H4 (cell line): Measurements from ENCODE around the gene ZNF445. TPM values are rescaled to one million over a fixed set of nuclear protein-coding genes. Genes with fewer than 3 reads are reported as not detected.
"Not testable (repeated sequence)": the region's sequence is repeated elsewhere in the genome, so short reads cannot be mapped to it uniquely, and the experiment has no call there.

Experiments used
- DNase-seq: peaks from one replicate; pipeline ENCODE4 v3.0.0-alpha.2; 2015; ENCODE audit warnings: low spot score
- total RNA-seq: library from RNA; depleted of rRNA; stranded (reverse); fragments of >200 nt; shearing (Covaris generic); gene quantifications from 2 replicates; pipeline ENCODE4 v1.2.3, GENCODE V29; 2014

Gene ZNF445
- total RNA-seq, 1 experiment from 2014 or later, result 2.0 TPM

DNA sequence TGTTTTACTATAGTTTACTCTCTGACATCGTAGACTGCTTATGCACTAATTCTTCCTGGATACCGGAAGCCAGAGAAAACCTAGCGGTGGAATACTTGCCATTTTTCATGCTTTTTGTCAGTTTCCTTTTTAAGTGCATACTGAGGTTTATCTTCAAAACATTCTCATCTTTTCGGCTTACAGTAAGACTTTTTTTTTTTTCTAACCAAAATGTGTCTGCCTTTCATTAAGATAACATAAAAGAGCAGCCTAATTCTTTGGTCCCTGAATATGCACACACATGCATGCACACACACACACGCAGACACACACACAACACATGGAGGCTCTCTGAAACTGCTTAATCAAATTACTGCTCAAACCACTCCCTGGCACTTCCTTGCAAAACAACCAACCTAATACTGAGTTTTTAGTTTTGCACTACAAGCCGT lies 1.3 kb downstream of the ZNF445 start:
- DNase-seq, result no peak

DNA sequence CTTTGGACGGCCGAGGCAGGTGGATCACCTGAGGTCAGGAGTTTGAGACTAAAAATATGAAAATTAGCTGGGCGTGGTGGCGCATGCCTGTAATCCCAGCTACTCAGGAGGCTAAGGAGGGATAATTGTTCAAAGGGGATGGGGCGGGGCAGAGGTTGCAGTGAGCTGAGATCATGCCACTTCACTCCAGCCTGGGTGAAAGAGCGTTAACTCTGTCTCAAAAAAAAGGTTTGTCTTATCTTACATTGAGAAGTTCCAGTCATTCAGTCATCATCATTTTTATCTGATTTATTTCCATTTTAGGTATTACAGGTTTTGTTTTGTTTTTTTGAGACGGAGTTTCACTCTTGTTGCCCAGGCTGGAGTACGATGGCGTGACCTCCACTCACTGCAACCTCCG lies 2.6 kb downstream of the ZNF445 start:
- DNase-seq, result not testable (repeated sequence)

GRCh38 chr3:44470430-44470829 lies 7.0 kb downstream of the ZNF445 start:
- no peak for DNase-seq

GRCh38 chr3:44469914-44470313 lies 7.6 kb downstream of the ZNF445 start:
- DNase-seq, result no peak

DNA sequence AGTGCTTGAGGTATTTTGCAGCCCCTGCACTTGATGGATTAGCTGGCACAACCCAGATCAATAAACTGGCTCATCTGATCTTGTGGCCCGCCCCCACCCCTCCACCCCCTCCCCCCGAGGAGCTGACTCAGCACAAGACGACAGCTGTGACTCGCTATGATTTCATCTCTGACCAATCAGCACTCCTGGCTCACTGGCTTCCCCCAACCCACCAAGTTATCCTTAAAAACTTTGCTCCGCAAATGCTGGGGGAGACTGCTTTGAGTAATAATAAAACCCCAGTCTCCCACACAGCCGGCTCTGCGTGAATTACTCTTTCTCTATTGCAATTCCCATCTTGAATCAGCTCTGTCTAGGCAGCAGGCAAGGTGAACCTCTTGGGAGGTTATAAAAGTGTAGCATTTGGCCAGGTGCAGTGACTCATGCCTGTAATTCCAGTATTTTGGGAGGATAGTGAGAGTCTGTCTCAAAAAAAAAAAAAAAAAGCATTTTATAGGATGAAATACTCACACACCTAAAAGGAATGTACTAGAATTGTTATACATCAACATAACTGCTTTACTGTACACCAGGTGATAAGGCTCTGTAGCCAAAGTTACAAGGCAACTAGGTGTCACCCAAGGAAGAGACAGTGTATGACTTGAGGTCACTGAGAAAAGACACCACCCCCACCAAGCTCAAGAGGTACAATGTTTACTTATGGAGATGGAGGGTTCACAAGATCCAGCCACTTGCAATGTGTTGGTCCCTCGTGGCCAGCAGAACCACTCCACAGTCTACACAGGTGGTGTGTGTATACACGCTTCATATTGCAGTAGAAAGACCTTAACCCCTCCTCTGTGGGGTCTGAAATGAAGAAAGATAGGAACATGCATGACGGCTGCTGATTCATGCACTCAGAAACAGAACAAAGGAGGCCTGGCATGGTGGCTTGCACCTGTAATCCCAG lies 8.6 kb downstream of the ZNF445 start:
- DNase-seq, result no peak

DNA sequence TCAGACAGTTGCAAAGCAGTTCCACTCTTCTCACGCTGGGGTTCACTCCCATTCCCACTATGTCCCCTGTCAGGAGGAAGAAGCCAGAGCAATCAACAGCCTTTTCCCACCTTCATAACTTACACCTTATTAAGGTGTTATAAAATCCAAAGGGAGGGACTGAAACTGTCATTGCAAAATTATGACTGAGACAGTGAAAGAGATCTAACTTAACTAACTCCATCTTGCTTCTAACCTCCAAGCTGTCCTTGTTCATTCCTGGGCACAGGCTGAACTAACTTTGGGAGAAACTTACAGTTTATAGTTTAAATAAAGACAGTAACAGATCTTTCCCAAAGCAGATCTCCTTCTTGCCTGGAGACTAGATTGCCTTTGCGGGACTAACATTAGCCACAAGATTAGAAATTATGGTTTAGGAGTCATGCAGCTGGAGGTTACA lies 9.4 kb downstream of the ZNF445 start:
- not testable (repeated sequence) for DNase-seq

DNA sequence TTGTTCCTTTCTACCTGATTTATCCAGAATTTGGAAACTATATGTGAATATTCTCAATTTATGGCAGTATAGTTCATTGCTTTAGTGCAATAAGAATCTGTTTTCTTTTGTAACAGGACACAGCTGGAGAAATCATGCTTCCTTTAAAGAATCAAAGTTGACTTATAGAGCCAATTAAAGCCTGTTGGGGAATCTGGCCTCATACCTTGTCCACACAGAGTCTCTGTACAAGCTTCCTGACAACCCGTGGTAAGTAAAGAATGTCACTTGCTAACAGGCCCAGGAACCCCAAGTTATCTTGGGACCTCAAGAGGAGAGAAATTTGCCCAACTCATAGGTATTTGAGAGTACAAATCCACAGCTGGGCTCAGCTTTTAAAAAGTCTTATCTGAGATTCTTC lies 10.2 kb downstream of the ZNF445 start:
- DNase-seq, result no peak

DNA sequence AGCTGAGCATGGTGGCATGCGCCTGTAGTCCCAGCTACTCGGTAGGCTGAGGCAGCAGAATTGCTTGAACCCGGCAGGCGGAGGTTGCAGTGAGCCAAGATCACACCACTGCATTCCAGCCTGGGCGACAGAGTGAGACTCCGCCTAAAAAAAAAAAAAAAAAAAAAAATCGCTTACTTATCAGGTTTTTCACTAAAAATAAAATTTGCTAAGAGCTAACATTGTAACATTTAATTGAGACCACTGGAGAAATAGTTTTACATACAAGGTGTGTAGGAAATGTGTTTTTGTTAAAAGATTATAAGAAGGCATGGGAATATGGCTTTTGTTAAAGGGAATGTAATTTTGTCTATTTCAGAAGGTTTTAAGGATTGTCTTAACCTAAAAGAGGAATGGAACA lies 12.6 kb downstream of the ZNF445 start:
- DNase-seq, result not testable (repeated sequence)

GRCh38 chr3:44464509-44464908 lies 13.0 kb downstream of the ZNF445 start:
- DNase-seq, result no peak

DNA sequence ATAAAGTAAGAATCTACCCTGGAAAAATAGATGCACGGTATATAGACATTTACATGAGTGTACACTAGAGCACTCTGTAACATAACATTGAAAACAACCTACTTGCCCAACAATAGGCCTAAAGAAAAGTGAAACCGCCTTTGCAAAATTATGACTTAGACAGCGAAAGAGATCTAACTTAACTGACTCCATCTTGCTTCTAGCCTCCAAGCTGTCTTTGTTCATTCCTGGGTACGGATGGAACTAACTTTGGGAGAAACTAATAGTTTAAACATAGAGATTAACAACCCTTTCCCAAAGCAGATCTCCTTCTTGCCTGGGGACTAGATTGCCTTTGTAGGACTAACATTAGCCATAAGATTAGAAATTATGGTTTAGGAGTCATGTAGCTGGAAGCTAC lies 17.4 kb downstream of the ZNF445 start:
- not testable (repeated sequence) for DNase-seq

GRCh38 chr3:44455318-44455717 lies 22.2 kb downstream of the ZNF445 start:
- DNase-seq, result no peak

- no peak for DNase-seq
Measured at GRCh38 chr3:44454258-44454657, 23.2 kb downstream of the ZNF445 start.

DNA sequence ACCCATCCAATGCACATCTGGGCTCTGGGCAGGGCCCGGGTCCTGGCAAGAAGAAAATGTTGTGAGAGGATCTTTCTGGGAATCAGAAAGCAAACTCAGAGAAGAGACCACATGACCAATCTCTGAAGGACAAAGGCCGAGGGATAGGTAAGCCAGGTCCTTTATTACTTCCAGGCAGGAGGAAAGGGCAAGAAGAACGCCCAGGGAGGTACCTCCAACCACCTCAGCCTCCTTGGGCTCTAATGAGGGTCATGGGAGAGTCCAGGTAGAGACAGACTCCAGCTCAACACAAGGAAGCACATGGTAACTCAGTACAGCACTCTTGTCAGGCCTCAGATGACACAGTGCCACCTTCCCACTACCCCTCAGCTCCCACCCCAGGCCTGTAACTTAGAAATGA lies 26.0 kb downstream of the ZNF445 start:
- no peak for DNase-seq

GRCh38 chr3:44446929-44447328 lies 30.5 kb downstream of the ZNF445 start:
- no peak for DNase-seq

DNA sequence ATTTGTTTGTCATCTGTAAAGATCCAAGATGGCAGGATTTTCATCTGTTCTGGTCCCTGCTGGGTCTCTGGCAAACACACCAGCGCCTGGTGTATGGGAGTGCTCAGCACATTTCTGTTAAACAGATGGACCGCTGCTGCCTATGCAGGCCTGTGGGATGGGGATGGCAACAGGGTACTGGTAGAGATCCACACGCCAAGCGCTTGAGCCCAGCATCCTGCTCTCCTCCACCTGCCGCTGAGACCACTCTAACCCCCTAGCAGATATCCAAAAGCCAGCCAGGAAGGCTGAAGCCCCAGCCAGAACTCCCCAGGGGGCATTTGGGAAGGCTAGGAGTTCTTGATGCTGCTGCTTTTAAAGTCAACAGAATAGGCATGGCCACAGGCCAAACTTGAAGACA lies 31.7 kb downstream of the ZNF445 start:
- no peak for DNase-seq

GRCh38 chr3:44444896-44445691 lies 32.4 kb downstream of the ZNF445 start:
- no peak for DNase-seq

GRCh38 chr3:44444437-44444836 lies 33.0 kb downstream of the ZNF445 start:
- no peak for DNase-seq

DNA sequence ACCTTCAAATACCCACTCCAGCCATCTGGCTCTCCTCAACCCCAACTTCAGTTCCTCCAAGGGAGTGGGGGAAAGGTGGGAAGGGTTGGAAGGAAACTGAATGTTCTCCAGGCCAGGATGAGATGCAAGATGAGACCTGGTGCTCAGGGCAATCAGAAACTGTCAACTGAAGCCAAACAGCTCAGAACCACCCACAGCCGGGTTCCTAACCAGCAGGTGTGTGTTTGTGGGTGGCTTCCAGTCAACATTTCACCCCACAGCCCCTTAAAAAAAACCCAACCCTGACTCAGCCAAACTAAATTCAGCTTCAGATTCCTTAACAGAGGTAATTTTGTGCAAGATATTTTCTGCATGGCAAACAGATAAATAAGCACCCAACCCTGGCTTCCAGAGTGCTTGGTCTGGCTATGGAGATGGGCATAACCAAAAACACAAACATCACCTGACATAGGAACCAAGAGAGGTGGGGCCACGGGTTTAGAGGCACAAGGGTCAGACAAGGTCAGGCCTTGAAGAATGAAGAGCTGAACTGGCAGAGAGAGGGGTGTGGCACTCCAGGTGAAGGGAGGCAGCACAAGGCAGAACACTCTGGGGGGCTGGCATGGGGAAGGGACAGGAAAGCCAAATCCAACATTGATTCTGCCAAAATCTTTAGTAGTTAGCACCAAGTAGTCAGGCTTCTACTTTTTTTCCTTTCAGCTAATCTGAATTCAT lies 34.7 kb downstream of the ZNF445 start:
- no peak for DNase-seq

- no peak for DNase-seq
Measured at GRCh38 chr3:44439499-44440295, 37.8 kb downstream of the ZNF445 start.

- no peak for DNase-seq
Measured at GRCh38 chr3:44437800-44438199, 39.7 kb downstream of the ZNF445 start.

GRCh38 chr3:44436181-44436580 lies 41.3 kb downstream of the ZNF445 start:
- DNase-seq, result no peak
